Measurements from ENCODE around the gene MRPL20.
"Not testable (repeated sequence)": the region's sequence is repeated elsewhere in the genome, so short reads cannot be mapped to it uniquely, and the experiment has no call there.

The MRPL20 gene

GRCh38 chr1:1406821-1407635 is at the start of gene MRPL20:
TSS of gene MRPL20 (minus strand) at chr1:1407293. CDS start at chr1:1407217, 76 bp downstream.
- peak; percentile 92 to 95 for DNase-seq (ENCODE audit: low read depth in 1 of 2, low spot score in 1 of 2)

DNA sequence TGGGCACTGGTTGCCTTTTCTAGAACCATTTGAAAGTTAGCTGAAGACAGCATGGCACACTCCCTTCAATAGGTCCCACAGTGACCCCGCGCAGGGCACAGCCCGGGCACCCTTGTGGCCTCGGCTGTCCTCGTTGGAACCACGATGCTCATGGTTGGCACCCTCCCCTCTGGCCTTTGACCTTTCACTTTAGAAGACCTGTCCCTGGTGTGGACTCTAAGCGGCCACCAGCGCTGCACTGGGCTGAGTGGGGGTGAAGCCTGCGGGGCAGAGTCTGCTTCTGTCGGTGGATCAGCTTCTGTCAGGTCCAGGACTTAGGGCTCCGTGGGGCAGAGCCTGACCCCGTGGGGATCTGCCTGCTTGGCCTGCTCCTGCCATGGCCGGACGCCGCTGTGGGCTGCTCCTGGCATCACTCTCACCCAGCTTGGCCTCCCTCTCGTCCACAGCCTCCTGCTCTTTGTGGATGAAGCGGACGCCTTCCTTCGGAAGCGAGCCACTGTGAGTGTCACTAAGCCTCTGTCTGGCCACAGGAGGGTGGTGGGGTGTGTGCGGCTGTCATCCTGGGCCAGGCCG is 49.7 kb upstream of the MRPL20 start:
- not testable (repeated sequence) for DNase-seq (ENCODE audit: low read depth in 1 of 2, low spot score in 1 of 2)

- not testable (repeated sequence) for DNase-seq (ENCODE audit: low read depth in 1 of 2, low spot score in 1 of 2)
Measured at GRCh38 chr1:1455934-1456333, 48.8 kb upstream of the MRPL20 start.

DNA sequence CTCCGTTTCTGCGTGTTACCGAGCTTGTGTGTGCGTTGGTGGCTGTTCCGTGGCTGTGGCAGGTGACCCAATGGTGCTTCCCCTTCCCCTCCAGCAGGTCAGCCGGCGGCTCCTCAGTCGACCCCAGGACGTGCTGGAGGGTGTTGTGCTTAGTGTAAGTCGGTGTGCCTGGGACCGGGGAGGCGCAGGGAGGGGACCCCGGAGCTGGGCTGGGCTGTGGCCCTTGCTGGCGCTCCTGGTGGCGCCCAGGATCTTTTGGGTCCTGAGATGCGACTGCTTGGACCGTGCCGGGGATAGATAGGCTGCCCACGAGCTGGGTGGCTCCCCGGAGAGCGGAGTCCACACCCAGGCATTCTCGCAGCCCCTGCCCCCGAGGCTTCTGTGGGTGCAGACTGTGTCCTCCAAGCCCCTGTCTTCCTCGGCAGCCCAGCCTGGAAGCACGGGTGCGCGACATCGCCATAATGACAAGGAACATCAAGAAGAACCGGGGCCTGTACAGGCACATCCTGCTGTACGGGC is 48.3 kb upstream of the MRPL20 start:
- DNase-seq (ENCODE audit: low read depth in 1 of 2, low spot score in 1 of 2): no peak

DNA sequence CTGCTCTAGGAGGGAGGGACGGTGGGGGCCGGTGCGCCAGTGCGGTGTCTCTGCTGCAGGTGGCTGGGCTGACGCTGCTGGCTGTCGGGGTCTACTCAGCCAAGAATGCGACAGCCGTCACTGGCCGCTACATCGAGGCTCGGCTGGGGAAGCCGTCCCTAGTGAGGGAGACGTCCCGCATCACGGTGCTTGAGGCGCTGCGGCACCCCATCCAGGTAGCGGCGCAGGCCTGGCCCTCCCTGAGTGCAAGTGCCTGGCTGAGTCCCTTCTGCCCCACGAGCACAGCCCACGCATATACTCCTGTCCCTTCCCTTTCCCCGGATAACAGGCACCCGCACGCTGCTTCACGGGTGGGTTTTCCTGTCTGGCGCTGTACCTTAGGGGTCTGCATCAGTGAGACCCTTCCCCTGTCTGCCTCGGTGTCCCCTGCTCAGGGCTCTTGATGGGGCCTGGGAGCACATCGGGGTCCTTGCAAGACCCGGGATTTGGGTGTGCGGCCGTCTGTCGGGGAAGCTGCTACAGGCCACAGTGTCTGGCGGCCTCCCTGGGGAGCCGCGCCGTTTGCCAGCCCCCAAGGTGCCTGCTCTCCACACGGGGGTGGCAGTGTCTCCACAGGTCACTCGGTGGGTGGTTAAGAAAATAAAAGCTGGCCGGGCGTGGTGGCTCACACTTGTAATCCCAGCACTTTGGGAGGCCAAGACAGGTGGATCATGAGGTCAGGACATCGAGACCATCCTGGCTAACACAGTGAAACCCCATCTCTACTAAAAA is 47.4 kb upstream of the MRPL20 start:
- DNase-seq (ENCODE audit: low read depth in 1 of 2, low spot score in 1 of 2): not testable (repeated sequence)

DNA sequence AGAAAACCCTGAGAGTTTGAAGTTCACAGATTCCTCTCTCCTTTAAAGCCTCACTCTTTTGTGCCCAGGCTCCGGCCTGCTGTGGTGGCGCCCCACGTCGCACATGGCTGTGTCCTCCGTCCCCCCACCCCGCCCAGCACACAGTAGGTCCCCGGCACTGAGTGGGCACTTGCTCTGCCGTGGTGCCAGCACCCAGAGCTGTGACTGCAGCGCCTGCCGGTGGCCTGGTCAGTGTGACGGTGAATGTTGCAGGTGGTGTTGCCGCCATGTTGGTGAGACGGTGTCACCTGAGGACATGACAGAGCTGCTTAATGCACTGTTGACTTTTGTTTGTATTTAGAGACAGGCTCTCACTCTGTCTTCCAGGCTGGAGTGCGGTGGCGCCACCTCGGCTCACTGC is 45.8 kb upstream of the MRPL20 start:
- no peak for DNase-seq (ENCODE audit: low read depth in 1 of 2, low spot score in 1 of 2)

- DNase-seq (ENCODE audit: low read depth in 1 of 2, low spot score in 1 of 2): not testable (repeated sequence)
Measured at GRCh38 chr1:1452365-1452739, 45.3 kb upstream of the MRPL20 start.

- no peak for DNase-seq (ENCODE audit: low read depth in 1 of 2, low spot score in 1 of 2)
Measured at GRCh38 chr1:1451696-1452364, 44.7 kb upstream of the MRPL20 start.

DNA sequence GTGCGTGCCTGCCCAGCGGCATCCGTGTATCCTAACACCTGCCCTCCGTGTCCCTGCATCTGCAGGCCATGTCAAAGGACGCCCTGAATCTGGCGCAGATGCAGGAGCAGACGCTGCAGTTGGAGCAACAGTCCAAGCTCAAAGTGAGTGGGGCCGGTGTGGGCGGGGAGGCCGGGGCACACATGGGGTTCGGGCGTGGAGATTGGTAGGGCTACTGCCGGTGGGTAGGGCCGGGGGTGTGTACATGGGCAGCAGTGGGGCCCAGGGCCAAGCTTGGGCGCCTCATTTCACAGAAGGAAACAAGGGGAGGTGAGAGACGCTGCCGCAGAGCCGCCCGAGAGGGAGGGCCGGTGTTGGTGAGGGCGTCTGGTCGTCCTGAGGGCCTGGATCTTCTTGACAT is 43.5 kb upstream of the MRPL20 start:
- not testable (repeated sequence) for DNase-seq (ENCODE audit: low read depth in 1 of 2, low spot score in 1 of 2)

DNA sequence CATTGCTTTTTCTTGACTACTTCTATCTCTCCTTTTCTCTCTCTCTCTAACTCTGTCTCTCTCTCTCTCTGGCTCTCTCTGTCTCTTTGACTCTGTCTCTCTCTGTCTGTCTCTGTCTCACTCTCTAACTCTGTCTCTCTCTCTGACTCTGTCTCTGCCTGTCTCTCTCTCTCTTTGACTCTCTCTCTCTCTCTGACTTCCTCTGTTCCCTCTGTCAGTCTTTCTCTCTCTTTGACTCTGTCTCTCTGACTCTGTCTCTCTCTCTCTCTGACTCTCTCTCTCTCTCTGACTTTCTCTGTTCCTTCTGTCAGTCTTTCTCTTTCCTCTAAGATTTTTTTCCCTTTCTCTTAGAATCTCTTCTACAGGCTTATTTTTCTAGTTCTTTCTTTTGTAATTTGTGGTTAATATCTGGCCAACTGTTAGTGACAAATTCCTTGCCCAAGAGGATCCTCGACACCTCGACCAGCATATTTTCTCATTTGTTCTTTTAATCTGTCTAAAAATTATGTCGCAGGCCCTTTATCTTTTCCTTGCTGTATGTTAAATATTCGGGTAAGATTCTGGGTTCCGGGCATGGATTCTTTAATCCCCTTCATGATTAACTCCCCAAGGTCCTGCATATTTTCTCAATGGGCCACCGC is 42.1 kb upstream of the MRPL20 start, which contains the start of gene ATAD3C:
TSS of gene ATAD3C (plus strand) at position 591 of the 641 bp plus-strand sequence. CDS start 995 bp downstream, outside the sequence.
- no peak for DNase-seq (ENCODE audit: low read depth in 1 of 2, low spot score in 1 of 2)

DNA sequence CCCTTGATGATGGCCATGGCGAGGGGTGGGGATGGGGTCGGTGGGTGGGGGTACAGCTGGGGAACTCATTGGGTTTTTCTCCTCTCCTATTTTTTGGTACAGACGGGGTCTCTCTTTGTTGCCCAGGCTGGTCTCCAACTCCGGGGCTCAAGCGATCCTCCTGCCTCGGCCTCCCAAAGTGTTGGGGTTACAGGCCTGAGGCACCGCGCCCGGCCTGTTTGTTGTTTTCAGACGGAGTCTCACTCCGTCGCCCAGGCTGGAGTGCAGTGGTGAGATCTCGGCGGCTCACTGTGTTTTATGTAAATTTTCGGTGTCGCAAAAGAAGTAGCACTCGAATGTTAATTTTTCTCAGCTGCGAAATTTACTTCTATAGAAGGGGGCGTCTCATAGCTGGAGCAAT is 39.5 kb upstream of the MRPL20 start:
- not testable (repeated sequence) for DNase-seq (ENCODE audit: low read depth in 1 of 2, low spot score in 1 of 2)

- no peak for DNase-seq (ENCODE audit: low read depth in 1 of 2, low spot score in 1 of 2)
Measured at GRCh38 chr1:1442069-1442770, 35.1 kb upstream of the MRPL20 start.

GRCh38 chr1:1441002-1441888 is 34.2 kb upstream of the MRPL20 start:
- peak; percentile 43 to 46 for DNase-seq (ENCODE audit: low read depth in 1 of 2, low spot score in 1 of 2)

GRCh38 chr1:1440262-1441001 is 33.3 kb upstream of the MRPL20 start:
- DNase-seq (ENCODE audit: low read depth in 1 of 2, low spot score in 1 of 2): no peak

- DNase-seq (ENCODE audit: low read depth in 1 of 2, low spot score in 1 of 2): no peak
Measured at GRCh38 chr1:1439546-1440261, 32.6 kb upstream of the MRPL20 start.

GRCh38 chr1:1438531-1439381 is 31.7 kb upstream of the MRPL20 start:
- DNase-seq (ENCODE audit: low read depth in 1 of 2, low spot score in 1 of 2): no peak
